Measurements from ENCODE around the gene ALDOB.

Gene ALDOB

GRCh38 chr9:101427957-101428655, 7.5 kb downstream of the ALDOB start:
- Histone ChIP-seq H3K27ac (no peak overlapping the region), H3K4me3 (ENCODE audit: low read depth, low read length) (no peak overlapping the region), H3K9ac (no peak overlapping the region), H3K9me3 (ENCODE audit: control insufficient read depth, low read length) (no peaks in the 10 kb centered on the region), H3K36me3 (ENCODE audit: control insufficient read depth, insufficient read depth, low read length) (no peaks in the 10 kb centered on the region), H3K27me3 (ENCODE audit: control insufficient read depth, insufficient read depth, low read length) (no peaks in the 10 kb centered on the region), H3K79me2 (no peaks in the 10 kb centered on the region), H3K4me1 (no peaks in the 10 kb centered on the region), H2AFZ (no peak overlapping the region), H3K4me2 (ENCODE audit: low read length) (no peak overlapping the region)
- TF ChIP-seq CTCF (IDR thresholded peaks at IDR 0.05), result no peak

GRCh38 chr9:101427358-101427757, 8.2 kb downstream of the ALDOB start:
- Histone ChIP-seq H3K79me2 (no peaks in the 10 kb centered on the region), H3K4me1 (no peaks in the 10 kb centered on the region), H3K4me2 (ENCODE audit: low read length) (no peak overlapping the region), H3K4me3 (ENCODE audit: low read depth, low read length) (no peak overlapping the region), H3K27me3 (ENCODE audit: control insufficient read depth, insufficient read depth, low read length) (no peaks in the 10 kb centered on the region), H3K9me3 (ENCODE audit: control insufficient read depth, low read length) (no peaks in the 10 kb centered on the region), H3K27ac (no peak overlapping the region), H2AFZ (no peak overlapping the region), H3K9ac (no peak overlapping the region), H3K36me3 (ENCODE audit: control insufficient read depth, insufficient read depth, low read length) (no peaks in the 10 kb centered on the region)
- TF ChIP-seq CTCF (IDR thresholded peaks at IDR 0.05), result no peak

GRCh38 chr9:101421653-101422065, 13.9 kb downstream of the ALDOB start:
- Histone ChIP-seq H3K36me3 (ENCODE audit: control insufficient read depth, insufficient read depth, low read length) (no peaks in the 10 kb centered on the region), H2AFZ (no peak overlapping the region), H3K27me3 (ENCODE audit: control insufficient read depth, insufficient read depth, low read length) (no peaks in the 10 kb centered on the region), H3K9ac (no peak overlapping the region), H3K9me3 (ENCODE audit: control insufficient read depth, low read length) (no peaks in the 10 kb centered on the region), H3K79me2 (no peaks in the 10 kb centered on the region), H3K4me3 (ENCODE audit: low read depth, low read length) (no peak overlapping the region), H3K4me1 (no peaks in the 10 kb centered on the region), H3K27ac (no peak overlapping the region), H3K4me2 (ENCODE audit: low read length) (no peak overlapping the region)
- no peak for TF ChIP-seq CTCF (IDR thresholded peaks at IDR 0.05)

GRCh38 chr9:101419863-101420262, 15.7 kb downstream of the ALDOB start:
- no peaks in the 10 kb centered on the region for H3K4me1 ChIP-seq
- no peak for TF ChIP-seq CTCF (IDR thresholded peaks at IDR 0.05)
- H3K27me3 ChIP-seq (ENCODE audit: control insufficient read depth, insufficient read depth, low read length), result no peaks in the 10 kb centered on the region
- H3K4me3 ChIP-seq (ENCODE audit: low read depth, low read length), result no peak overlapping the region
- H2AFZ ChIP-seq, result no peak overlapping the region
- H3K9me3 ChIP-seq (ENCODE audit: control insufficient read depth, low read length), result no peaks in the 10 kb centered on the region
- H3K27ac ChIP-seq, result no peak overlapping the region
- H3K36me3 ChIP-seq (ENCODE audit: control insufficient read depth, insufficient read depth, low read length), result no peaks in the 10 kb centered on the region
- H3K4me2 ChIP-seq (ENCODE audit: low read length), result no peak overlapping the region
- H3K79me2 ChIP-seq, result no peaks in the 10 kb centered on the region
- H3K9ac ChIP-seq, result no peak overlapping the region

All from parathyroid adenoma (tissue), 2 donors.